HG02970 (cell line): ENCODE measurements around the gene HACE1.
A peak's percentile ranks its signal among the peaks of the same experiment; 100 is the strongest.
"Not testable (repeated sequence)": the region's sequence is repeated elsewhere in the genome, so short reads cannot be mapped to it uniquely, and the experiment has no call there.

Source experiments
- ATAC-seq: cut with Tn5 transposase; IDR thresholded peaks from one replicate; pipeline ENCODE4 v1.9.1; 2021; ENCODE audit warnings: mild to moderate bottlenecking, moderate library complexity, moderate number of reproducible peaks; ENCODE audit not compliant: unreplicated experiment, low FRiP score

The HACE1 gene, protein sequence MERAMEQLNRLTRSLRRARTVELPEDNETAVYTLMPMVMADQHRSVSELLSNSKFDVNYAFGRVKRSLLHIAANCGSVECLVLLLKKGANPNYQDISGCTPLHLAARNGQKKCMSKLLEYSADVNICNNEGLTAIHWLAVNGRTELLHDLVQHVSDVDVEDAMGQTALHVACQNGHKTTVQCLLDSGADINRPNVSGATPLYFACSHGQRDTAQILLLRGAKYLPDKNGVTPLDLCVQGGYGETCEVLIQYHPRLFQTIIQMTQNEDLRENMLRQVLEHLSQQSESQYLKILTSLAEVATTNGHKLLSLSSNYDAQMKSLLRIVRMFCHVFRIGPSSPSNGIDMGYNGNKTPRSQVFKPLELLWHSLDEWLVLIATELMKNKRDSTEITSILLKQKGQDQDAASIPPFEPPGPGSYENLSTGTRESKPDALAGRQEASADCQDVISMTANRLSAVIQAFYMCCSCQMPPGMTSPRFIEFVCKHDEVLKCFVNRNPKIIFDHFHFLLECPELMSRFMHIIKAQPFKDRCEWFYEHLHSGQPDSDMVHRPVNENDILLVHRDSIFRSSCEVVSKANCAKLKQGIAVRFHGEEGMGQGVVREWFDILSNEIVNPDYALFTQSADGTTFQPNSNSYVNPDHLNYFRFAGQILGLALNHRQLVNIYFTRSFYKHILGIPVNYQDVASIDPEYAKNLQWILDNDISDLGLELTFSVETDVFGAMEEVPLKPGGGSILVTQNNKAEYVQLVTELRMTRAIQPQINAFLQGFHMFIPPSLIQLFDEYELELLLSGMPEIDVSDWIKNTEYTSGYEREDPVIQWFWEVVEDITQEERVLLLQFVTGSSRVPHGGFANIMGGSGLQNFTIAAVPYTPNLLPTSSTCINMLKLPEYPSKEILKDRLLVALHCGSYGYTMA

DNA sequence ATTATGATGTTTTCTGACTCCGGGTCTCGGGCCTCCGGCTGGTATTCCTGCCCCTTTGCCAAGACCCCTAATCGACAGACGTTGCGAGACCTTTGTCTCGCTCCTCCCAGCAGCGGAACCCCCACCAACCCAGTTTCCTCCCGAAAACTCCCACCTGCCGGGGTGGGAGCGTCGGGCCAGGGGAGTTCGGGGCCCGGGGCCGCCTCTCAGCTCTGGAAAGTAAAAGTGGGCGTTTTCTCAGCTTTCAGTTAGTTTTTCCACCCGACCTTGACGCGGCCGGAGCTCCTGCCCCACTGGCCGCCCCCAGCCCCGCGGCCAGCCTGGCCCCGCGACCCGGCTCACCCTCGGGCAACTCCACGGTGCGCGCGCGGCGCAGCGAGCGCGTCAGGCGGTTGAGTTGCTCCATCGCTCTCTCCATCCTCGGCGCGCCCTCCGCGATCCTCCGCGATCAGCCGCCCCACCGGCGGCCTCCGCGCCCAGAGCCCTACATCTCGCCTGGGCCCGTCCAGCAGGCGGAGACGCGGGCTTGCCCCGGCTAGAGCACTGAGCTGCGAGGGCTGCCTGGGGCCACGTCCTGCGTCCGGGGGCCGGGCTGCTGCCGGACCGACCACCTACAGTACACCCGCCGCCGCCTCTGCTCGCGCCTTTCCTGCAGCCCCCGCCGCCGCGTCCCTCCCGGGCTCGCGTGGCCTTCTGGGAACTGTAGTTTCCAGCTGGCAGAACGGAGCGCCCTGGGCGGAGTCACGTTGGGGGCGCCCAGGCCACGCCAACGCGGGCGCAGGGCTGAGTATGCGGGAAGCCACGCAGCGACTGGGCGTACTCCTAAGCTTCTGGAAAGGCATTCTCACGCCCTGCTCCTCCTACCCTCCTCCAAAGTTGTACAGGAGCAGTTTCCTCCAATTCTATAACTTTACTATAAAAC lies at the start of gene HACE1:
Gene HACE1 (minus strand): TSS at position 695 of the 922 bp plus-strand sequence. CDS start 277 bp downstream, at position 418.
- peak; percentile 100 for ATAC-seq

DNA sequence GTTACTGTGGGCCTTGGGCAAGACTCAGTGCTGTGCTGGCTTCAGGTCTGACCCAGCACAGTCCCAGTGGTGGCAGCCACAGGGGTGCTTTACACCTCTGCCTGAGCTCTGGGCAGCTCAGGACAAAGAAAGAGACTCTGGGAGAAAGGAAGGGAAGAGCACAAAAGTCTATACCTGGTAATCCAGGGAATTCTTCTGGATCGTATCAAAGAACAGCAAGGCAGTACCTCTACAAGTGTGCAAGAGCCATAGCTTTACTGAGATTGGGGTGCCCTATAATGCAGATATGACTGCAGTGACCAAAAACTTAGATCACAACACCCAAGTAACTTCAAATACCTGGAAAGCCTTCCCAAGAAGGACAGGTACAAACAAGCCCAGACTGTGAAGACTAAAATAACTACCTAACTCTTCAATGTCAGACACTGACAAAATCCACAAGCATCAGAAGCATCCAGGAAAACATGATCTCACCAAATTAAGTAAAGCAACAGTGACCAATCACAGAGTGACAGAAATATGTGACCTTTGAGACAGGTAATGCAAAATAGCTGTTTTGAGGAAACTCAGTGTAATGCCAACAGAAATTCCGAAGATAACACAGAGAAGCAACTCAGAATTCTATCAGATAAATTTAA lies 49.3 kb upstream of the HACE1 start:
- ATAC-seq: no peak

DNA sequence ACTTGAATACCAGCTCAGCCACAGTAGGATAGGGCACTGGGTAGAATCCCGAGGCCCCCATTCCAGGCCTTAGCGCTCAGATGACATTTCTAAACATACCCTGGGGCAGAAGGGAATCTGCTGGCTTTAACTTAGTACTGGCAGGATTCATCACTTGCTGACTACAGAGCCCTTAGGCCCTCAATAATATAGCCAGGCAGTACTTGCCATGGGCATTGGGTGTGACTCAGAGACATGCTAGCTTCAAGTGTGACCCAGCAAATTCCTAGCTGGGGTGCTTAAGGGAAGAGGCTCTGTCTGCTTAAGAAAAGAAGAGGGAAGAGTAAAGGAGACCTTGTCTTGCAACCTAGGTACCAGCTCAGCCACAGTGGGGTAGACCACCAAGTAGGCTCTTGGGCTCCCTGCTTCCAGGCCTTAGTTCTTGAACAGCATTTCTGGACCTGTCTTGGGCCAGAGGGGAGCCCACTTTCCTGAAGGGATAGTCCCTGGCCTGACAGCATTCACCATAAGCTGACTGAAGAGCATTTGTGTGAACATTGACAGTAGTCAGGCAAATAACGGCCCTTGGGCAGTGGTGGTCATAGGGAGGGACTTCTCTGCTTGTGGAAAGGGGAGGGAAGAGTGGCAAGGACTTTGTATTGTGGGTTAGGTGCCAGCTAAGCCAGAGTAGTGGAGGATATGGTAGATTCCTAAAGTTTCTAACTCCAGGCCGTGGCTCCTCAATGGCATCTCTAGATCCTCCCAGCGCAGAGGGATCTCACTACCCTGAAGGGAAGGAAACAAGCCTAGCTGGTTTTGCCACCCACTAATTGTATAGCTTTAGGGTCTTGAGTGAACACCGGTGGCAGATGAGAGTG lies 48.5 kb upstream of the HACE1 start:
- ATAC-seq: no peak

DNA sequence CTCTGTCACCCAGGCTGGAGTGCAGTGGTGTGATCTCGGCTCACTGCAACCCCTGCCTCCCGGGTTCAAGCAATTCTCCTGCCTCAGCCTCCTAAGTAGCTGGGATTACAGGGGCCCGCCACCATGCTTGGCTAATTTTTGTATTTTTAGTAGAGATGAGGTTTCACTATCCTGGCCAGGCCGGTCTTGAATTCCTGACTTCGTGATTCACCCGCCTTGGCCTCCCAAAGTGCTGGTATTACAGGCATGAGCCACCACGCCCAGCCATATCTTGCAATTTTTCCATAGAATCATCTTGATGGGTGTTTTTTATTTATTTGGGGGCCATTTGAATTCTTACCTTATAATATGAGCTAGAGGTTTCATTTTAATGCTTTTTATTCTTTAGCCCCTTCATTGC lies 39.2 kb upstream of the HACE1 start:
- ATAC-seq: not testable (repeated sequence)

DNA sequence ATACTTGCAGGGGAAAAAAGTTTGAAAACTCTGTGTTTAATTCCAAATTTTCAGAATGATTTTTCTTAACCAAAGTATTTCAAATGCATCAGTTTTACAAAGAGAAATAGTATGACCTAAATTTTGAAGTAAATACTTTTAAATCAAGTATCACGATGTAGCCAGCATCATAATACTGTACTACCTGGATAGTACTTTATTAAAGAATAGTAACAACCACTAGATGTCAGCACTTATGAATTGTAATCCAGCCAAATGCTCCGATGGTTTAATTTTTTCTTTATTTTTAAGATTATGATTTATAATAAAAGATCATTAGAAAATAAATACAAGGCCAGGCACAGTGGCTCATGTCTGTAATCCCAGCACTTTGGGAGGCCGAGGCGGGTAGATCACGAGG lies 37.2 kb upstream of the HACE1 start:
- no peak for ATAC-seq

DNA sequence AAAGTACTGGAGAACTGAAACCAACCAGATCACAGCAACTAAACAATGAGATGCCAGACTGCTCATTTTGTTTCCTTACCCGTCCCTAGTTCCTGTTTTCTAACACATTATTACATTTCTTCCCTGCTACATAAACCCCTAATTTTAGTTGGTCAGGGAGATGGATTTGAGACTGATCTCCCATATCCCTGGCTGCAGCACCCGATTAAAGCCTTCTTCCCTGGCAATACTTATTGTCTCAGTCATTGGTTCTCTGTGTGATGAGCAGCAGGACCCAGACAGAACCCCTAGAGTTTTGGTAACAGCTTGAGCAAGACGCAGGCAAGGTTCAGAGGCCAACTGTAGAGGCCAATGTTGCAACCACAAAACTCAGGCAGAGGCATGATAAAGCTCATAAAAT lies 28.3 kb upstream of the HACE1 start:
- ATAC-seq: no peak

DNA sequence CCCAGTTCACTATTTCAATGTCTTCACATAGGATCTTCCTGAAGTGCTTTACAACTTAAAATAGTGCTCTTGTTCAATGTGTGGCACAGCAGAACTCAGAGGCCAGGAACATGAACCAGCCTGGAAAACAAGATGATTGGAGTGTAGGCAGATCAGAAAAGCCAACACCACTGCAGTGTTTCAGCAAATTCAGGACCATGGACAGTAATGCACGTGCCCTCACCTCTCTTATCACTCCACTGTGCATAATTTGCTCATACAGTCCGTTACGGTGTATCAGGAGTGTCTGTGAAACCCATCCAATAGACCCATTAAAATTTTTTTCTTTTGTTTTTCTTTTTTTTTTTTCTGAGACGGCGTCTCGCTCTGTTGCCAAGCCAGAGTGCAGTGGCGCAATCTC lies 27.6 kb upstream of the HACE1 start:
- ATAC-seq: no peak

DNA sequence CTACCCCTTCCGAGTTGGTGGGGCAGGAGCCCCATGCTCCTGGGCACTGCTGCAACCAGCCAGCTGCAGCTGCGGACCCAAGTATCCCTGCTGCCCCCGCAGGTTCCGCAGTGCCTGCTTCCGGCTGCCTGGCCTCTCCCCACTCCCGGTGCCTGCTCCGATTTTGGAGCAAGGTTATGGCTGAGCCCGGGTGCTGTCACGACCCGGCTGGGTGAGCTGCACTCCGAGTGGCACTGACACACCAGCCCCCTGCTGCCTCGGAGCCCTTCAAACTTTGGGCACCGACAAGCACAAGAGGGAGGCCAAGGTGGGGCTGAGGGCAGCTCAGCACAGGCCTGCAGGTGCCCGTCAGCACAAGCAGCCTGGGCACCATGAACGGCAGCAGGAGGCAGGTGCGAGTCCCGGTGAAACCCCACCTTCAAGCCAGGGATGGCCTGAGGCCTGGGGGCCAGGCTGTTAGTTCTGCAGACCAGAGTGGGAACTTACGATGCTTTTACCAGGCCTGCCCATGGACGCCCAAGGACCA lies 25.9 kb upstream of the HACE1 start:
- no peak for ATAC-seq

DNA sequence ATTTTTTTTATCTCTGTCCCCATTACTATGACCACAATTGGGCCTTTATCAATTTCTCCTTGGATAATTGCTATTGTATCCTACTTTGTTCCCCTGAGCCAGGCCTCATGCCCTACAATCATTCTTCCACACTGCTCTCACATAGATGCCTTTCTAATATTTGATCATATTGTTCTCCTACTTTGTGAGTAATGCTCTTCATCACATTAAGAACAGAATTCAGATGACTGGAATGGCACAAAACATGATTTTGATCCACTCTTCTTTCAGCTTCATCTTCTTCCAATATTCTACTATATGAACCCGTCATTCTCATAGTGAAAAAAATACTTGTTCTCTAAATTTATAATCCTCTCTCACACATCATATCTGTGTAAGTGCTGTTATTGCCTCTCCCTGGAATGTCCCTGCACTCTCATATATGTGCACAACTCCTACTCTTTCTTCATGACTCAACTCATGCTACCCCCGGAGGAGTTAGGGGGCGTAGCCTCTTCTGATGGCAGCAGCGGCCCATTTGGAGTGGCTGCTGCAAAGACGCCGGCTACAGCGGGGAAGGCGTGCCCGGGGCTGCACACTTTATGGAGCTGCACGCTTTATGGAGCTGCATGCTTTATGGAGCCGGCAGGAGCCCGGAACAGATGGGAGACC lies 25.3 kb upstream of the HACE1 start:
- no peak for ATAC-seq

DNA sequence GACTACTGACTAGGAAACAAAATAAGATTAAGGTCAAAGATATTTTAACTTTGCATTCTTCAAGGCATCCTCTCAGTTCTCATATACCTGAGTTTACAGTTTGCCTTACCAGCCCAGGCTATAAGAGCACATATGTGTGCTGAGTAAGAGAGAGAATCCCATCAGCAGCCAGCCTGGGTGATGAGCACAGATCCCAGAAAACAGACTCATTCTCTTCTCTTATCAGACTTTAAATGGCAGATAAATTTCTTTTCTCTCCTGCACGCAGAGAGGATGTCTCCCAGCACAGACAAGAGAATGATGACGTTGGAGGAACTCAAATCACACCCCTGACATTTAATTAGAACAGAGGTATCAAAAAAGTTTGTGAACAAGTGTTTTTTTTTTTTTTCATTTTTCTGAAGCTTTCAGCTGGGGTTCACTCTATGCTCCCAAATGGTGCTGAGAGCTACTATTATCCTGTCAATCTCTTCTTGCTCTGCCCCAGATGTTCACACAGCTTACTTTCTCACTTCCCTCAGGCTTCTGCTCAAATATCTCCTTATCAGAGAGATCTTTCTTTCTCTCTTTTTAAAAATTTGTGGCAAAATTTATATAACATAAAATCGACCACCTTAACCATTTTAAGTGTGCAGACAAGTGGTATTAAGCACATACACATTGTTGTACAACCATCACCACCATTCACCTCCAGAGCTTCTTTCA lies 22.4 kb upstream of the HACE1 start:
- no peak for ATAC-seq

DNA sequence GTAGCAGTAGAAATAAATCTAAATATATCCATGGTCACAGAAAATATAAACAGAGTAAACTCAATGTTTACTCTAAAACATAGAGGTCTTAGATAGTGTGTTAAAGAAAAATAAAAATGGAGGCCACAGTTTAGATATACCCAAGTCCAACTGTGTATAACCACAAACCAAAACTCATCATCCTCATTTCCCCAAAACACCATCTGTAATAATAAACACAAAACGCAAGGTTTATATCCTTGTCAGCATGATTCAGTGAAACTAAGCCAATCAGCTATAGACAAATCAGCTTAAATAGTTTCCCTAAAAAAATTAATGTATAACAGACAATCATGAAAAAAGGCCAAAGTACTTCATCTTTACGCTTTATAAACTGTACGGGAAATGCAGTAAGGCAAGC lies 2.7 kb upstream of the HACE1 start:
- ATAC-seq: no peak

DNA sequence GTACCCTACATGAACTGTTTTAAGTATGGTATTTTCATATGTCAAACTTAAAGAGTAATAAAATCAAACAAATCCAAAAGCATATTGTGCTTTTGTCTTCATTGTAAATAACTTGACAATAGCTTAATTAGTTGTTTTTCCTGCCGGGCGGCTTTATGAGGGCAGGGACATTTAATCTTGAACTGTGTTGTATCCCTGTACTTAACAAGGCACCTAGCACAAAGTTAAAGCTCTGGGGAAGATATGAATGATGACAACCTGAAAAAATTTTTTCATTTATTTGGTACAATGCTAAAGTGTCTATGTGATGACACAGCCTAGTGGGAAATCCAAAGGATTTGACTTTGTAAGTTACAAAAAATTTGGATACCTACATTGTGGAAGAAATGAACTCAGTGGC lies 502 bp upstream of the HACE1 start:
- ATAC-seq: no peak

DNA sequence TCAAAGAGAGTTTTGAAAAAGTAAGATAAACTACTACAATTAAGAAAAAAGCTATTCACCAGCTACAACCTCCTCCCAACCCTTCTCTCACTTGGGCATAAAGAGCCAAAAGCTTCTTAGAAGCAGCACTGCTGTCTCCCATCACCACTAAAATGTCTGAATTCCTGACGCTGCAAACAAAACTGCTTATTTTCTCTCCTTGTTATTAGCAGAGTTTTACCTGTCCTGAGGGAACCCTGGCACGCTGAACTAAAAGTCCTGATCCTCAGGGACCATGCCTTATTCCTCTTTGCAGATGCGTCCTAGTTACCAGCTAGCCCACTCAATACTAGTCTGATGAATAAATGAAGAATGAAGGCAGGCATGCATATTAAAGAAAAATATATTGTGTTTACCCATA lies 1.1 kb downstream of the HACE1 start:
- ATAC-seq: no peak

DNA sequence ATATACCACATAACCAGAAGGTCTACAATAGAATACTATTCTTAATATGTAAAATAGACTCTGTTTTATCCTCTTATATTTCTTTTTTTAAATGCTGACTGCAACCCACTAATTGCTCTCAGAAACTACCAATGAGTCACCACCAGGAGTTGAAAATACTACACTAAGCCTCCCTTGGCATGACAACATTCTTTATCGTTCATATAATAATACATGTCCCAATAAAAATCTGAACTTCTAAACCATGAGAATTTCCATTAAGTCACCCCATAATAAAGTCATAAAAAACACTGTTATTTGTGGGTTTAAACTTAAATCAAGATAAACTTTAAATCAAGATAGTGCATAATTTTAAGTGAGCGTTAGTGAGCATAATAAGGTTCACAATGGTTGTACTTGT lies 4.2 kb downstream of the HACE1 start:
- no peak for ATAC-seq

DNA sequence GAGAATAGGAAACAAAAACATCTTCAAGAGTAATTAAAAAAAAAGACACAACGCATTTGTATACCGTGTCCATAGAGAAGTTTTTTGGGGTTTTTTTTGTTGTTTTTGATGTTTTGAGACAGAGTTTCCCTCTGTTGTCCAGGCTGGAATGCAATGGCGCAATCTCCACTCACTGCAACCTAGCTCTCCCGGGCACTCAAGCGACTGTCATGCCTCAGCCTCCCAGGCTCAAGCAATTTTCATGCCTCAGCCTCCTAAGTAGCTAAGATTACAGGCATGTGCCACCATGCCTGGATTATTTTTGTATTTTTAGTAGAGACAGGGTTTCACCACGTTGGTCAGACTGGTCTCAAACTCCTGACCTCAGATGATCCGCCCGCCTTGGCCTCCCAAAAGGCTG lies 12.0 kb downstream of the HACE1 start:
- ATAC-seq: not testable (repeated sequence)

DNA sequence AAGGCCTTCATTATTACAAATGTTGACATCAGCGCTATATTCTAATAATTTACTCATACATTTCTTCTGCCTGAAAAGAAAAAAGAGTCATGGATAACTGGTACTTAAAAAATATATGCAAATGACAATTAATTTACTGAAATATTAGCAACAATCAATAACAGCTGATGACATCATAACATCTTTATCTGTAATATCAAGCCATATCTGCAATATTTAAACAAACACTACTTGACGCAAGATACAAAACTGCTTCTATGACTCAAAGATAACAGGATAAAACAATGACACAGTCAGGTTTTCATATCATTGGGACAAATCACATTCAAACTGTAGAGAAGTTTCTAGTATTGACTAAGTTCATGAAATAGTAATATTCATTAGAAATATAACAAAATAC lies 16.5 kb downstream of the HACE1 start:
- ATAC-seq: no peak

DNA sequence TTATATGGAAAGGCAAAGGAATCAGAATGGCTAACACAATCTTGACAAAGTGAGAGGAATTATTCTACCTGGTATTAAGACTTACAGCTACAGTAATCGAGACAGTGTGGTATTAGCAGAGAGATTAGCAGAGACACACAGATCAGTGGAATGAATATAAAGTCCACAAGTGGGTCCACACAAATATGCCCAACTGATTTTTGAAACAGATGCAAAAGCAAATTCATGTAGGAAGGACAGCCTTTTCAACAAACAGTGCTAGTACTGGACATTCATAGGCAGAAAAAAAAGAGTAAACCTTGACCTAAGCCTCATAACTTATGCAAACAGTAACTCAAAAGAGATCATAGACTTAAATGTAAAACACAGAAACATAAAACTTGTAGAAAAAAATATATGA lies 22.6 kb downstream of the HACE1 start:
- ATAC-seq: no peak
